Neutrophil (primary cell): Measurements from ENCODE around the gene SLC5A8.

Source experiments
- H3K27ac ChIP-seq: fragments of 200-600 bp; sonication (generic); 2 replicates; pipeline ENCODE4 v1.5.1; 2016; ENCODE audit warnings: mild to moderate bottlenecking, moderate library complexity
- H3K27me3 ChIP-seq: fragments of 200-600 bp; sonication (generic); 2 replicates; pipeline ENCODE4 v1.6.0; 2016; ENCODE audit warnings: mild to moderate bottlenecking
- H3K36me3 ChIP-seq: fragments of 200-600 bp; sonication (generic); 2 replicates; pipeline ENCODE4 v1.5.1; 2017
- H3K4me1 ChIP-seq, 2 experiments: fragments of 200-600 bp in 1 of 2; sonication (generic) in 1 of 2; 1 replicate in 1 of 2; 2 replicates in 1 of 2; pipeline versions ENCODE4 v1.5.1 to v1.6.1; 2013 to 2016; ENCODE audit warnings: low read depth in 1 of 2, low read length in 1 of 2, mild to moderate bottlenecking in 1 of 2, moderate library complexity in 1 of 2; ENCODE audit not compliant: control insufficient read depth in 1 of 2, insufficient read depth in 1 of 2
- H3K4me3 ChIP-seq, 2 experiments: fragments of 200-600 bp in 1 of 2; sonication (generic) in 1 of 2; 1 replicate in 1 of 2; 2 replicates in 1 of 2; pipeline ENCODE4 v1.5.1; 2013 to 2016; ENCODE audit warnings: low read depth in 1 of 2, low read length in 1 of 2, mild to moderate bottlenecking in 1 of 2, moderate library complexity in 1 of 2
- H3K9me3 ChIP-seq: fragments of 200-600 bp; sonication (generic); 2 replicates; pipeline ENCODE4 v1.5.1; 2016
- CTCF ChIP-seq: fragments of 200-600 bp; sonication (generic); IDR thresholded peaks from 2 replicates; pipeline ENCODE4 v1.5.1; 2016; ENCODE audit warnings: antibody characterized with exemption

SLC5A8 gene

GRCh38 chr12:101221301-101221700 is 11.3 kb upstream of the SLC5A8 start:
- no peak for TF ChIP-seq CTCF
- Histone ChIP-seq H3K4me1 (no peaks in the 10 kb centered on the region), H3K27ac (no peak overlapping the region), H3K36me3 (no peaks in the 10 kb centered on the region), H3K27me3 (no peaks in the 10 kb centered on the region), H3K9me3 (no peaks in the 10 kb centered on the region), H3K4me3 (no peak overlapping the region)

- no peak overlapping the region for H3K4me3 ChIP-seq
Measured at GRCh38 chr12:101216810-101217209, 6.8 kb upstream of the SLC5A8 start.

GRCh38 chr12:101207086-101207780 is 2.8 kb downstream of the SLC5A8 start:
- H3K4me1 ChIP-seq, result no peaks in the 10 kb centered on the region
- peaks cover 56% of the 10 kb centered on the region for H3K27me3 ChIP-seq
- no peaks in the 10 kb centered on the region for H3K9me3 ChIP-seq
- TF ChIP-seq CTCF, result no peak
- no peak overlapping the region for H3K4me3 ChIP-seq
- no peaks in the 10 kb centered on the region for H3K36me3 ChIP-seq
- H3K27ac ChIP-seq, result no peak overlapping the region

More at GRCh38 chr12:101216810-101217209, 6.8 kb upstream of the SLC5A8 start:
- Histone ChIP-seq H3K27ac (no peak overlapping the region), H3K36me3 (no peaks in the 10 kb centered on the region), H3K27me3 (peaks cover under 1% of the 10 kb centered on the region), H3K4me1 (no peaks in the 10 kb centered on the region), H3K9me3 (no peaks in the 10 kb centered on the region)
- TF ChIP-seq CTCF, result no peak

- Histone ChIP-seq H3K27ac (no peak overlapping the region), H3K9me3 (no peaks in the 10 kb centered on the region), H3K27me3 (peaks cover 35% of the 10 kb centered on the region), H3K4me1 (no peaks in the 10 kb centered on the region), H3K4me3 (no peak overlapping the region), H3K36me3 (no peaks in the 10 kb centered on the region)
- TF ChIP-seq CTCF, result no peak
Measured at GRCh38 chr12:101204602-101205304, 5.3 kb downstream of the SLC5A8 start.

GRCh38 chr12:101200824-101201223 is 9.2 kb downstream of the SLC5A8 start:
- Histone ChIP-seq H3K27ac (no peak overlapping the region), H3K4me3 (no peak overlapping the region), H3K27me3 (no peaks in the 10 kb centered on the region), H3K9me3 (no peaks in the 10 kb centered on the region), H3K36me3 (no peaks in the 10 kb centered on the region), H3K4me1 (no peaks in the 10 kb centered on the region)
- TF ChIP-seq CTCF, result no peak
